HEK293 (cell line): ENCODE results near the gene EEF1A2.

ENCODE experiments used
- GFI1B ChIP-seq: fragments of 450-650 bp; formaldehyde crosslinking; IDR thresholded peaks from 2 replicates; pipeline ENCODE4 v1.5.1; 2016; ENCODE audit warnings: missing biosample characterization, missing genetic modification characterization
- KLF1 ChIP-seq: fragments of 450-650 bp; formaldehyde crosslinking; IDR thresholded peaks from 2 replicates; pipeline ENCODE4 v1.5.1; 2016; ENCODE audit warnings: missing biosample characterization, missing genetic modification characterization
- KLF10 ChIP-seq: fragments of 450-650 bp; IDR thresholded peaks from 2 replicates; pipeline ENCODE4 v1.5.1; 2018; ENCODE audit warnings: missing biosample characterization, mild to moderate bottlenecking, missing genetic modification characterization
- KLF16 ChIP-seq: fragments of 450-650 bp; formaldehyde crosslinking; IDR thresholded peaks from 2 replicates; pipeline ENCODE4 v1.5.1; 2017; ENCODE audit warnings: missing biosample characterization, missing genetic modification characterization
- KLF17 ChIP-seq: fragments of 450-650 bp; formaldehyde crosslinking; IDR thresholded peaks from 2 replicates; pipeline ENCODE4 v1.5.1; 2016; ENCODE audit warnings: missing biosample characterization, missing genetic modification characterization
- PRDM4 ChIP-seq: fragments of 450-650 bp; formaldehyde crosslinking; IDR thresholded peaks from 2 replicates; pipeline ENCODE4 v1.5.1; 2017; ENCODE audit warnings: missing biosample characterization, missing genetic modification characterization
- REST ChIP-seq: fragments of 450-650 bp; formaldehyde crosslinking; IDR thresholded peaks from 2 replicates; pipeline ENCODE4 v1.5.1; 2016; ENCODE audit warnings: missing biosample characterization, missing genetic modification characterization
- WT1 ChIP-seq: fragments of 450-650 bp; formaldehyde crosslinking; IDR thresholded peaks from 2 replicates; pipeline ENCODE4 v1.5.1; 2016; ENCODE audit warnings: missing biosample characterization, missing genetic modification characterization
- ZBTB11 ChIP-seq: fragments of 450-650 bp; formaldehyde crosslinking; conservative IDR thresholded peaks from 2 replicates; pipeline ENCODE4 v1.5.1; 2016; ENCODE audit warnings: low read depth, missing biosample characterization, missing genetic modification characterization
- ZBTB26 ChIP-seq: fragments of 450-650 bp; formaldehyde crosslinking; optimal IDR thresholded peaks from 2 replicates; pipeline ENCODE3; 2016; ENCODE audit warnings: missing biosample characterization, mild to moderate bottlenecking, missing genetic modification characterization
- ZFP41 ChIP-seq: fragments of 450-650 bp; formaldehyde crosslinking; IDR thresholded peaks from 2 replicates; pipeline ENCODE4 v1.5.1; 2016; ENCODE audit warnings: missing biosample characterization, missing genetic modification characterization, borderline replicate concordance
- ZNF112 ChIP-seq: fragments of 450-650 bp; formaldehyde crosslinking; IDR thresholded peaks from 2 replicates; pipeline ENCODE4 v1.5.0; 2017; ENCODE audit warnings: missing biosample characterization, missing genetic modification characterization
- ZNF133 ChIP-seq: fragments of 450-650 bp; formaldehyde crosslinking; IDR thresholded peaks from 2 replicates; pipeline ENCODE4 v1.5.1; 2016; ENCODE audit warnings: missing biosample characterization, missing genetic modification characterization
- ZNF175 ChIP-seq: fragments of 450-650 bp; formaldehyde crosslinking; IDR thresholded peaks from 2 replicates; pipeline ENCODE4 v1.5.1; 2016; ENCODE audit warnings: missing biosample characterization, missing genetic modification characterization
- ZNF202 ChIP-seq: fragments of 450-650 bp; formaldehyde crosslinking; IDR thresholded peaks from 2 replicates; pipeline ENCODE4 v1.5.1; 2016; ENCODE audit warnings: missing biosample characterization, missing genetic modification characterization, borderline replicate concordance
- ZNF223 ChIP-seq: fragments of 450-650 bp; formaldehyde crosslinking; IDR thresholded peaks from 2 replicates; pipeline ENCODE4 v1.5.1; 2016; ENCODE audit warnings: missing biosample characterization, missing genetic modification characterization
- ZNF266 ChIP-seq: fragments of 450-650 bp; formaldehyde crosslinking; IDR thresholded peaks from 2 replicates; pipeline ENCODE4 v1.5.1; 2016; ENCODE audit warnings: missing biosample characterization, missing genetic modification characterization, low read depth
- ZNF335 ChIP-seq: fragments of 450-650 bp; formaldehyde crosslinking; conservative IDR thresholded peaks from 2 replicates; pipeline ENCODE4 v1.5.1; 2016; ENCODE audit warnings: missing biosample characterization, missing genetic modification characterization
- ZNF341 ChIP-seq: fragments of 450-650 bp; formaldehyde crosslinking; IDR thresholded peaks from 2 replicates; pipeline ENCODE4; 2016; ENCODE audit warnings: low read depth, missing biosample characterization, missing genetic modification characterization
- ZNF366 ChIP-seq: fragments of 450-650 bp; formaldehyde crosslinking; conservative IDR thresholded peaks from 2 replicates; pipeline ENCODE4 v1.5.1; 2016; ENCODE audit warnings: missing biosample characterization, missing genetic modification characterization
- ZNF510 ChIP-seq: fragments of 450-650 bp; formaldehyde crosslinking; IDR thresholded peaks from 2 replicates; pipeline ENCODE4 v1.5.1; 2018; ENCODE audit warnings: mild to moderate bottlenecking, missing genetic modification characterization, missing biosample characterization; ENCODE audit not compliant: insufficient replicate concordance
- ZNF600 ChIP-seq: fragments of 450-650 bp; formaldehyde crosslinking; IDR thresholded peaks from 2 replicates; pipeline ENCODE4 v1.5.1; 2016; ENCODE audit warnings: missing biosample characterization, missing genetic modification characterization
- ZNF610 ChIP-seq: fragments of 450-650 bp; formaldehyde crosslinking; IDR thresholded peaks from 2 replicates; pipeline ENCODE4 v1.5.1; 2016; ENCODE audit warnings: missing biosample characterization, missing genetic modification characterization, borderline replicate concordance
- ZNF660 ChIP-seq: fragments of 450-650 bp; IDR thresholded peaks from 2 replicates; pipeline ENCODE4 v1.5.1; 2018; ENCODE audit warnings: missing biosample characterization, mild to moderate bottlenecking, missing genetic modification characterization
- ZNF670 ChIP-seq: fragments of 450-650 bp; formaldehyde crosslinking; IDR thresholded peaks from 2 replicates; pipeline ENCODE4 v1.5.1; 2016; ENCODE audit warnings: missing biosample characterization, missing genetic modification characterization, low read depth
- ZNF692 ChIP-seq: fragments of 450-650 bp; formaldehyde crosslinking; IDR thresholded peaks from 2 replicates; pipeline ENCODE4 v1.5.1; 2016; ENCODE audit warnings: missing biosample characterization, missing genetic modification characterization

Gene EEF1A2

GRCh38 chr20:63495741-63496595 lies 2.9 kb downstream of the EEF1A2 start (continued):
- peak; percentile 24; the same call in 1 of the 2 replicates for TF ChIP-seq WT1
- peak; percentile 35; the same call in 1 of the 2 replicates for TF ChIP-seq ZNF366 (tag by site-specific recombination)
- TF ChIP-seq ZNF112 (tag by site-specific recombination), result no peak
- TF ChIP-seq KLF16 (tag by site-specific recombination), result no peak; the same call in 1 of the 2 replicates
- no peak for TF ChIP-seq ZNF266 (tag by site-specific recombination)
- TF ChIP-seq KLF1 (tag by site-specific recombination), result peak; percentile 60
- no peak for TF ChIP-seq GFI1B (tag by site-specific recombination)
- TF ChIP-seq KLF17, result no peak
- TF ChIP-seq ZNF202 (tag by site-specific recombination), result no peak
- TF ChIP-seq ZNF610, result no peak
- no peak; the same call in 1 of the 2 replicates for TF ChIP-seq ZNF600 (tag by site-specific recombination)
- no peak for TF ChIP-seq ZNF692 (tag by site-specific recombination)
- no peak for TF ChIP-seq ZNF335 (tag by site-specific recombination)
- TF ChIP-seq ZNF510, result no peak
- no peak for TF ChIP-seq ZBTB11 (tag by site-specific recombination)
- no peak for TF ChIP-seq ZNF670
- no peak for TF ChIP-seq ZFP41 (tag by site-specific recombination)
- TF ChIP-seq ZNF341, result peak; percentile 18; the same call in 1 of the 2 replicates
- TF ChIP-seq ZNF660 (tag by site-specific recombination), result no peak
- TF ChIP-seq PRDM4 (tag by site-specific recombination), result no peak
- TF ChIP-seq ZNF133 (tag by site-specific recombination), result no peak
- TF ChIP-seq ZNF223 (tag by site-specific recombination), result no peak
- TF ChIP-seq ZNF175 (tag by site-specific recombination), result no peak
- no peak for TF ChIP-seq REST (tag by site-specific recombination)
- TF ChIP-seq ZBTB26, result peak; percentile 17
- no peak for TF ChIP-seq KLF10
